Esophagus muscularis mucosa (tissue), 4 donors: Measurements from ENCODE around the gene SLC51A. TPM values are rescaled to one million over a fixed set of nuclear protein-coding genes. Genes with fewer than 3 reads are reported as not detected.
"Not testable (repeated sequence)": the region's sequence is repeated elsewhere in the genome, so short reads cannot be mapped to it uniquely, and the experiment has no call there.

ENCODE experiments used
- DNase-seq: peaks from one replicate; pipeline ENCODE4 v3.0.0-alpha.2; 2017; ENCODE audit errors: extremely low spot score
- H3K27ac ChIP-seq, 4 donors: fragments of 200-600 bp; sonication (generic); replicated peaks in 1 of 4; 1 replicate in 3 of 4; 2 replicates in 1 of 4; pipeline ENCODE4 v1.5.1; 2016 to 2019; ENCODE audit warnings: mild to moderate bottlenecking in 1 of 4
- H3K27me3 ChIP-seq, 4 donors: fragments of 200-600 bp; sonication (generic); one replicate each; pipeline versions ENCODE4 v1.5.1 to v1.6.0; 2016 to 2019
- H3K36me3 ChIP-seq, 4 donors: fragments of 200-600 bp; sonication (generic); one replicate each; pipeline ENCODE4 v1.5.1; 2016 to 2019
- H3K4me1 ChIP-seq, 4 donors: fragments of 200-600 bp; sonication (generic); one replicate each; pipeline ENCODE4 v1.5.1; 2016 to 2019
- H3K4me3 ChIP-seq, 4 donors: fragments of 200-600 bp; sonication (generic); 1 replicate in 2 of 4; 2 replicates in 2 of 4; pipeline ENCODE4 v1.5.1; 2016 to 2019; ENCODE audit warnings: mild to moderate bottlenecking in 4 of 4, moderate library complexity in 1 of 4
- H3K9me3 ChIP-seq, 4 donors: fragments of 200-600 bp; sonication (generic); 1 replicate in 3 of 4; 2 replicates in 1 of 4; pipeline ENCODE4 v1.5.1; 2016 to 2019
- CTCF ChIP-seq, 3 experiments: fragments of 200-600 bp in 2 of 3; fragments of 450-650 bp in 1 of 3; sonication (generic) in 2 of 3; IDR thresholded peaks; one replicate each; pipeline ENCODE4 v1.5.1; 2017 to 2019; ENCODE audit warnings: antibody characterized with exemption in 3 of 3, mild to moderate bottlenecking in 2 of 3, moderate library complexity in 1 of 3
- EP300 ChIP-seq: sonication (generic); formaldehyde crosslinking; IDR thresholded peaks from one replicate; pipeline ENCODE4 v1.6.1; 2017; ENCODE audit warnings: antibody characterized with exemption
- POLR2A ChIP-seq: fragments of 450-650 bp; IDR thresholded peaks from one replicate; pipeline ENCODE4 v1.6.1; 2017; ENCODE audit warnings: antibody characterized with exemption, moderate library complexity, mild to moderate bottlenecking, low read depth
- POLR2AphosphoS5 ChIP-seq, 2 donors: sonication (generic); formaldehyde crosslinking; IDR thresholded peaks; one replicate each; pipeline ENCODE4 v1.6.1; 2017; ENCODE audit warnings: antibody characterized with exemption in 2 of 2
- WGBS: methylation state at CpG from one replicate; pipeline ENCODE4 v1.1.5; 2018; 5-methylcytosine and 5-hydroxymethylcytosine counted together
- intact Hi-C: fragments of 100-400 bp; cut with DNase I; formaldehyde crosslinking; loops from one replicate; pipeline ENCODE4 v1.15.1; 2023
- total RNA-seq, 4 donors: library from RNA; depleted of rRNA; stranded (reverse); fragments of >200 nt; gene quantifications; one replicate each; pipeline versions ENCODE4 v1.1.0 to v1.2.1, GENCODE V29; 2016

The SLC51A gene
- not detected for total RNA-seq

DNA sequence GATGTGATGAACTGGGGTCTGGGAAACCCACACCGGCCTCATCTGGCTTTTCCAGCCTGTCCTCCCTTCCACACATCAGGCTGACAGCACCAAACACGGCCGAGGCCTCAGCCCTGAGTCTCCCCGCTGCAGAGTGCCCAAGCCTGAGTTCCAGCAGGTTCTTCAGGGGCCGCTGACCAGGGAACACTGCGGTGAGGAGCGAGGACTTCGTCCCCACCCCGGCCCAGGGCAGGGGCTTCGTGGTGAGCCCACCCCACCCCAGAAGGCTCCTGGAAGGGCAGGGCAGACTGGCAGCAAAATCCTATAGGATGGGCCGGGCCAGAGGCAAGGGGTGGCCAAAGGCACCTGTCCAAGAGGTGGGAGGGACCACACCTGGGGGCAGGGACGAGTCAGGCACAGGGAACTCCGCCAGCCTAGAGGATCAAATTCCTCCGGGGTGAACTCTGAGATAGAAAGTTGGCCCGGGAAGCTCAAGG is at the start of gene SLC51A:
Gene SLC51A, plus strand, starts transcription at position 446 of the 476 bp plus-strand sequence. CDS start 179 bp downstream, outside the sequence.
- peaks cover 0 to 32% (median 2%) of the 10 kb centered on the region in 4 donors for H3K27me3 ChIP-seq
- H3K4me1 ChIP-seq: peaks cover 5 to 15% (median 13%) of the 10 kb centered on the region in 4 donors
- WGBS: 63% methylated on average over 4 of the region's 15 CpGs
- no peak within 1 kb of the TSS for H3K27ac ChIP-seq
- intact Hi-C loops: no loop called here
- H3K36me3 ChIP-seq: no peaks in the 10 kb centered on the region
- no peak for TF ChIP-seq EP300
- TF ChIP-seq CTCF (IDR thresholded peaks at IDR 0.05): no peak
- DNase-seq: no peak
- no peak within 1 kb of the TSS for H3K4me3 ChIP-seq
- no peaks in the 10 kb centered on the region for H3K9me3 ChIP-seq

GRCh38 chr3:196166741-196167140 is 49.6 kb upstream of the SLC51A start:
- Histone ChIP-seq H3K4me3 (no peak overlapping the region), H3K27me3 (no peaks in the 10 kb centered on the region), H3K4me1 (peaks cover 0 to 5% (median 0%) of the 10 kb centered on the region in 4 donors), H3K36me3 (no peaks in the 10 kb centered on the region), H3K27ac (no peak overlapping the region), H3K9me3 (no peaks in the 10 kb centered on the region)
- intact Hi-C loops: no loop called here
- WGBS: 81% methylated on average over 7 of the region's 7 CpGs
- DNase-seq: no peak
- TF ChIP-seq EP300 (no peak), POLR2AphosphoS5 (IDR thresholded peaks at IDR 0.05) (no peak), POLR2A (no peak), CTCF (IDR thresholded peaks at IDR 0.05) (no peak)

DNA sequence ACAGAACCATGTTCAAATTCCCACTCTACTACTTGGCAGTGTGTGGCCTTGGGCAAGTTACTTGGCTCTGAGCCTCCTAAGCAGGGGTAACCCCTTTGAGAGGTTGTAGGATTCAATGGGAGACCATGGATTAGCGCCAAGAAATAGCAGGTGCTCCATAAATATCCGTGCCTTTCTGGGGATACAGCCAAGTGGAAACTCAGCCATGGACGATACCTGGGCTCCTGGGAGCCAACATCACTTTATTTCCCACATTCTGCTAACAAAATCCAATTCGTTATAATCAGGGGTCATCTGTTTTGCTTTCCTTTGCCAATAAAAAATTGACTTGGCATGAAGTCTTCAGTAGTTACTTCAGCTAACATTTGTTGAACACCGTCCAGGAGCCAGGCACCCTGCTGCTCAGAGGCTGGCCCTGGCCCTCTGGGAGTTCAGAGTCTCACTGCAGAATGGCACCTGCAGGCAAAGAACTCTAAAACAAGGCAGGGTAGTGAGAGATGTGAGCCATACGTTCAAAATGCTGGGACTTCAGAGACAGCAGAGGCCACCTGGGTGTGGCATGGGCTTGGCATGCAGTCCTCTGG is 47.4 kb upstream of the SLC51A start:
- 68% methylated on average over 6 of the region's 6 CpGs for WGBS
- no peak overlapping the region for H3K27ac ChIP-seq
- no peak for DNase-seq
- H3K4me3 ChIP-seq: no peak overlapping the region
- no peaks in the 10 kb centered on the region for H3K9me3 ChIP-seq
- peaks cover 0 to 3% (median 0%) of the 10 kb centered on the region in 4 donors for H3K4me1 ChIP-seq
- intact Hi-C loops: no loop called here
- H3K36me3 ChIP-seq: no peaks in the 10 kb centered on the region
- TF ChIP-seq POLR2A (no peak), POLR2AphosphoS5 (IDR thresholded peaks at IDR 0.05) (no peak), CTCF (IDR thresholded peaks at IDR 0.05) (no peak), EP300 (no peak)
- no peaks in the 10 kb centered on the region for H3K27me3 ChIP-seq

GRCh38 chr3:196169836-196170240 is 46.5 kb upstream of the SLC51A start:
- DNase-seq: no peak
- Histone ChIP-seq H3K27me3 (no peaks in the 10 kb centered on the region), H3K4me1 (no peaks in the 10 kb centered on the region), H3K9me3 (no peaks in the 10 kb centered on the region), H3K36me3 (no peaks in the 10 kb centered on the region), H3K4me3 (no peak overlapping the region), H3K27ac (no peak overlapping the region)
- TF ChIP-seq POLR2AphosphoS5 (IDR thresholded peaks at IDR 0.05) (no peak), EP300 (no peak), POLR2A (no peak), CTCF (IDR thresholded peaks at IDR 0.05) (no peak)
- 93% methylated on average over 4 of the region's 5 CpGs for WGBS
- intact Hi-C loops: no loop called here

DNA sequence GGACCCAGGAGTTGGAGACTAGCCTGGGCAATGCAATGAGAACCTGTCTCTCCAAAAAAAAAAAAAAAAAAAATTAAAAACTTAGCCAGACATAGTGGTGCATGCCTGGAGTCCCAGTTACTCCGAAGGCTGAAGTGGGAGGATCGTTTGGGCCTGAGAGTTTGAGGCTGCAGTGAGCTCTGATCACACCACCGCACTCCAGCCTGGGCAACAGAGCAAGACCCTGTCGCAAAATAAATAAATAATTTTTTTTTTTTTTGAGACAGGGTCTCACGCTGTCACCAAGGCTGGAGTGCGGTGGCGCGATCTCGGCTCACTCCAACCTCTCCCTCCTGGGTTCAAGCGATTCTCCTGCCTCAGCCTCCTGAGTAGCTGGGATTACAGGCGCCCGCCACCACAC is 46.0 kb upstream of the SLC51A start:
- H3K27me3 ChIP-seq, H3K36me3 ChIP-seq, DNase-seq, H3K4me3 ChIP-seq, H3K27ac ChIP-seq, H3K4me1 ChIP-seq, H3K9me3 ChIP-seq, intact Hi-C loops: not testable (repeated sequence)
- WGBS: 96% methylated on average over 12 of the region's 12 CpGs
